OCI-LY7 (cell line): ENCODE results near the gene PCDHAC2. TPM values are rescaled to one million over a fixed set of nuclear protein-coding genes. Genes with fewer than 3 reads are reported as not detected.

Source experiments
- BruUV-seq: library from RNA; stranded (reverse); fragments of 400-500 nt; replicated peaks from 2 replicates; lab custom pipeline; 2021; lab: Mats Ljungman, UMichigan
- CTCF ChIA-PET: fragments of 300-600 bp; sonication (Branson Sonifier 250); formaldehyde crosslinking; loops from one replicate; lab custom pipeline; 2022; ENCODE audit warnings: antibody characterized with exemption; ENCODE audit not compliant: unreplicated experiment; lab: Charles Lee
- POLR2A ChIA-PET: fragments of 300-600 bp; sonication (Branson Sonifier 250); formaldehyde crosslinking; loops from one replicate; lab custom pipeline; 2022; ENCODE audit warnings: antibody characterized with exemption; lab: Charles Lee
- DNase-seq: peaks from one replicate; pipeline ENCODE4 v3.0.0-alpha.2; 2015; ENCODE audit warnings: low spot score
- H2AFZ ChIP-seq: fragments of 200-600 bp; sonication (generic), shearing (Covaris generic); 2 replicates; pipeline ENCODE4 v1.6.1; 2014; ENCODE audit warnings: mild to moderate bottlenecking, antibody characterized with exemption, low read length, moderate library complexity
- H3K27ac ChIP-seq: fragments of 200-600 bp; sonication (generic); 2 replicates; pipeline ENCODE4 v1.5.1; 2014; ENCODE audit warnings: mixed run types, low read depth, mild to moderate bottlenecking, moderate library complexity, low read length, inconsistent platforms; ENCODE audit not compliant: poor library complexity, severe bottlenecking
- H3K36me3 ChIP-seq: fragments of 200-600 bp; sonication (generic); 2 replicates; pipeline ENCODE4 v1.6.1; 2014; ENCODE audit warnings: mild to moderate bottlenecking, antibody characterized with exemption, low read length, moderate library complexity, mixed read lengths; ENCODE audit not compliant: insufficient read depth
- H3K4me1 ChIP-seq: fragments of 200-600 bp; sonication (generic); 2 replicates; pipeline ENCODE4 v1.5.1; 2014; ENCODE audit warnings: mild to moderate bottlenecking, low read length; ENCODE audit not compliant: insufficient read depth, poor library complexity, severe bottlenecking
- H3K4me2 ChIP-seq: fragments of 200-600 bp; sonication (generic); 2 replicates; pipeline ENCODE4 v1.6.1; 2014; ENCODE audit warnings: mild to moderate bottlenecking, low read length
- H3K4me3 ChIP-seq: fragments of 200-600 bp; sonication (generic); 2 replicates; pipeline ENCODE4 v1.5.1; 2014; ENCODE audit warnings: mild to moderate bottlenecking, low read depth, low read length; ENCODE audit not compliant: poor library complexity, severe bottlenecking
- H3K79me2 ChIP-seq: fragments of 200-600 bp; sonication (generic); 2 replicates; pipeline ENCODE4 v1.6.1; 2016; ENCODE audit warnings: low read depth, mild to moderate bottlenecking, low read length, moderate library complexity, mixed read lengths; ENCODE audit not compliant: insufficient read depth
- H3K9me2 ChIP-seq: fragments of 200-600 bp; sonication (generic); 2 replicates; pipeline ENCODE4 v1.6.1; 2016; ENCODE audit warnings: mild to moderate bottlenecking, low read length, mixed read lengths; ENCODE audit not compliant: insufficient read depth
- H3K9me3 ChIP-seq: fragments of 200-600 bp; sonication (generic); 2 replicates; pipeline ENCODE4 v1.6.1; 2014; ENCODE audit warnings: mild to moderate bottlenecking, mixed run types, low read length, mixed read lengths
- H4K20me1 ChIP-seq: fragments of 200-600 bp; sonication (generic); 2 replicates; pipeline ENCODE4 v1.6.1; 2014; ENCODE audit warnings: mild to moderate bottlenecking, antibody characterized with exemption, low read length, moderate library complexity, mixed read lengths; ENCODE audit not compliant: insufficient read depth
- CTCF ChIP-seq: fragments of 200-600 bp; sonication (generic); conservative IDR thresholded peaks from 2 replicates; pipeline ENCODE4 v1.5.1; 2014; ENCODE audit warnings: mild to moderate bottlenecking, antibody characterized with exemption, low read length, moderate library complexity, mixed read lengths
- EZH2phosphoT487 ChIP-seq: fragments of 200-600 bp; sonication (generic); IDR thresholded peaks from 2 replicates; pipeline ENCODE4 v1.6.1; 2018; ENCODE audit warnings: low read depth, borderline replicate concordance, mild to moderate bottlenecking, mixed run types, antibody characterized with exemption, low read length, moderate library complexity, mixed read lengths
- intact Hi-C: fragments of 100-400 bp; cut with micrococcal nuclease; formaldehyde crosslinking; loops from one replicate; pipeline ENCODE4 v1.10.0; 2022; ENCODE audit not compliant: unreplicated experiment
- total RNA-seq, 2 experiments: library from RNA; depleted of rRNA in 1 of 2; stranded (reverse); fragments of >200 nt in 1 of 2; shearing (Covaris generic) in 1 of 2; gene quantifications; 2 replicates each; pipeline ENCODE4 v1.2.3, GENCODE V29; 2014 to 2022

Gene PCDHAC2
- total RNA-seq, 2 experiments from 2014 or later = not detected

GRCh38 chr5:140934964-140935606, 31.2 kb upstream of the PCDHAC2 start:
- TF ChIP-seq EZH2phosphoT487 (no peak), CTCF (no peak)
- DNase-seq = no peak
- H2AFZ ChIP-seq = no peak overlapping the region
- ChIA-PET CTCF (no interaction called here), POLR2A (interaction anchor here (0.6 kb wide), 3 partner anchors 52 to 712 kb away, joined by 4 read pairs; no protein-coding TSS in a partner anchor)
- intact Hi-C loops = no loop called here
- no peak overlapping the region for H3K27ac ChIP-seq
- no peak overlapping the region for H3K4me2 ChIP-seq
- H3K36me3 ChIP-seq = no peaks in the 10 kb centered on the region
- no TSS peak for BruUV-seq
- no peaks in the 10 kb centered on the region for H3K4me1 ChIP-seq
- H3K79me2 ChIP-seq = no peaks in the 10 kb centered on the region
- H3K9me3 ChIP-seq = no peaks in the 10 kb centered on the region
- no peaks in the 10 kb centered on the region for H4K20me1 ChIP-seq
- no peak overlapping the region for H3K4me3 ChIP-seq
- no peaks in the 10 kb centered on the region for H3K9me2 ChIP-seq

- BruUV-seq = no TSS peak
- Histone ChIP-seq H3K9me3 (no peaks in the 10 kb centered on the region), H3K27ac (no peak overlapping the region), H3K4me3 (no peak overlapping the region), H4K20me1 (no peaks in the 10 kb centered on the region), H3K9me2 (no peaks in the 10 kb centered on the region), H3K4me2 (no peak overlapping the region), H2AFZ (no peak overlapping the region), H3K79me2 (no peaks in the 10 kb centered on the region), H3K4me1 (no peaks in the 10 kb centered on the region), H3K36me3 (no peaks in the 10 kb centered on the region)
- no peak for TF ChIP-seq CTCF
- no peak for TF ChIP-seq EZH2phosphoT487
- POLR2A ChIA-PET = no interaction called here
- no peak for DNase-seq
- CTCF ChIA-PET = no interaction called here
- intact Hi-C loops = no loop called here
These were observed 19.7 kb upstream of the PCDHAC2 start for GRCh38 chr5:140946578-140946977.

GRCh38 chr5:140951636-140952035, 14.6 kb upstream of the PCDHAC2 start:
- ChIA-PET CTCF (no interaction called here), POLR2A (no interaction called here)
- H3K36me3 ChIP-seq = no peaks in the 10 kb centered on the region
- H2AFZ ChIP-seq = no peak overlapping the region
- no peaks in the 10 kb centered on the region for H3K4me1 ChIP-seq
- TF ChIP-seq CTCF (no peak), EZH2phosphoT487 (no peak)
- H4K20me1 ChIP-seq = no peaks in the 10 kb centered on the region
- H3K79me2 ChIP-seq = no peaks in the 10 kb centered on the region
- intact Hi-C loops = no loop called here
- H3K9me3 ChIP-seq = no peaks in the 10 kb centered on the region
- H3K9me2 ChIP-seq = no peaks in the 10 kb centered on the region
- no TSS peak for BruUV-seq
- H3K27ac ChIP-seq = no peak overlapping the region
- no peak overlapping the region for H3K4me2 ChIP-seq
- no peak for DNase-seq
- H3K4me3 ChIP-seq = no peak overlapping the region
